Mucosa of descending colon (tissue), 3 donors: ENCODE measurements around the gene AP1G2. TPM values are rescaled to one million over a fixed set of nuclear protein-coding genes. Genes with fewer than 3 reads are reported as not detected.

Experiments used
- ATAC-seq: fragments of 200-7000 bp; cut with Tn5 transposase; one replicate; pipeline ENCODE4 v1.9.1; 2020; ENCODE audit warnings: mild to moderate bottlenecking, moderate library complexity
- DNase-seq, 3 donors: peaks; one replicate each; pipeline ENCODE4 v3.0.0-alpha.2; 2020
- H3K36me3 ChIP-seq: fragments of 200-600 bp; one replicate; pipeline ENCODE4 v1.8.0; 2021; ENCODE audit warnings: low read depth, mild to moderate bottlenecking
- H3K4me1 ChIP-seq: fragments of 200-600 bp; one replicate; pipeline ENCODE4 v1.8.0; 2021; ENCODE audit warnings: low read depth, mild to moderate bottlenecking
- H3K4me3 ChIP-seq: fragments of 200-600 bp; one replicate; pipeline ENCODE4 v1.8.0; 2021; ENCODE audit warnings: mild to moderate bottlenecking
- H3K9me3 ChIP-seq: fragments of 200-600 bp; one replicate; pipeline ENCODE4 v1.8.0; 2021; ENCODE audit warnings: mild to moderate bottlenecking
- CTCF ChIP-seq: fragments of 200-600 bp; IDR thresholded peaks from one replicate; pipeline ENCODE4 v1.8.0; 2022; ENCODE audit warnings: antibody characterized with exemption, mild to moderate bottlenecking
- intact Hi-C, 2 donors: fragments of 100-400 bp; cut with DNase I in 1 of 2; cut with micrococcal nuclease in 1 of 2; formaldehyde crosslinking; loops; one replicate each; pipeline versions ENCODE4 v1.11.0 to v1.11.1; 2022; cut with DNase I, micrococcal nuclease
- total RNA-seq, 3 donors: library from RNA; stranded (reverse); fragmentation: NEBNext Ultra II Directional in 2 of 3; extraction: Animal tissue kit (Norgen Biotek cat#: 25700) in 2 of 3; gene quantifications; one replicate each; pipeline versions ENCODE4 v1.2.1 to v1.2.4, GENCODE V29; 2021 to 2023
- donor health status: DM: no; HTN: no; CAD: no; lungs with moderate emphysema.
- donor health status: DM: no; HTN: no; CAD: no.
- donor health status: DM: no; HTN: yes; CAD: no.

The AP1G2 gene
- total RNA-seq, 3 donors from 2014 or later, result 95.4 to 271 (median 122) TPM

DNA sequence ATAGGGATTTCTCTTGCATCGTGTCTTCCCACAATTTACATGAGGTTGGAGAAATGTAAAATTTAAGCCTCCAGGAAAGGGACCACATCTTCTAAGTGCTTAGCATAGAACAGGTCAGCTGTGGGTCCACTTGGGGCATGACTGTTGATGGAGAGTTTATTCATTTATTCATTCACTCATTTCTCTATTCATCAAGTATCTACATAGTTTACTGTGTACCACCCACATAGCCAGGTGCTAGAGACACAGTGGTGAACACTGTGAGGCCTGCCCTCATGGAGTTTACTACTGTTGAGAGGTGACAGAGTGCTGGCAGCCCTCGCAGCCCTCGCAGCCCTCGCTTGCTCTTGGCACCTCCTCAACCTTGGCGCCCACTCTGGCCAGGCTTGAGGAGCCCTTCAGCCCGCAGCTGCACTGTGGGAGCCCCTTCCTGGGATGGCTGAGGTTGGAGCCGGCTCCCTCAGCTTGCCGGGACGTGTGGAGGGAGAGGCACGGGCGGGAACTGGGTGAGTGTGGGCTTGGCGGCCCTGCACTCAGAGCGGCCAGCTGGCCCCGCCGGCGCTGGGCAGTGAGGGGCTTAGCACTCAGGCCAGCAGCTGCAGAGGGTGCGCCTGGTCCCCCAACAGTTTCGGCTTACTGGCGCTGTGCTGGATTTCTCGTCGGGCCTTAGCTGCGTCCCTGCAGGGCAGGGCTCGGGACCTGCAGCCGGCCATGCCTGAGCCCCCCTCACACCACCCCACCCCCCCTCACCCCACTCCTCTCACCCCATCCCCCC, 12.7 kb upstream of the AP1G2 start:
- no peaks in the 10 kb centered on the region for H3K36me3 ChIP-seq
- H3K4me3 ChIP-seq, result no peak overlapping the region
- intact Hi-C loops, result no loop called here
- TF ChIP-seq CTCF, result no peak
- no peaks in the 10 kb centered on the region for H3K9me3 ChIP-seq
- DNase-seq (no peak), ATAC-seq (no peak)
- peaks cover 16% of the 10 kb centered on the region for H3K4me1 ChIP-seq

- H3K9me3 ChIP-seq, result no peaks in the 10 kb centered on the region
- DNase-seq, result no peak
- no peaks in the 10 kb centered on the region for H3K36me3 ChIP-seq
- intact Hi-C loops, result no loop called here
- peaks cover 16% of the 10 kb centered on the region for H3K4me1 ChIP-seq
- ATAC-seq, result no peak
- H3K4me3 ChIP-seq, result no peak overlapping the region
- no peak for TF ChIP-seq CTCF
Observed at GRCh38 chr14:23579739-23580138, 12.1 kb upstream of the AP1G2 start.

DNA sequence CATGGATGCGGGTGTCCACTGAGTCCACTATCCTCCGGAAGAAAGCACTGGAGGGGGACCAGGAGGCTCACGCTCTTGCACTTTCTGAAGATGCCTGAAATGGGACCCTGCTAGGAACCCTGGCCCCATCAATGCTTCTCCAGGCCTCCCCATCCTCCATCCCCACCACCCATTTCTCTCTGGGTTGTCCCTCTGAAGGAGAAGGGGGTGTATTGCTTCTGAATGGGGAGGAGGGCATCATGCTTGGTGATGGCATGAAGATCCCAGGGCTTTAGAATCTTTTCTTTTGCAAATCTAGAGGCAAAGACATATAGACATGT, 11.7 kb upstream of the AP1G2 start:
- ATAC-seq (no peak), DNase-seq (no peak)
- intact Hi-C loops, result no loop called here
- Histone ChIP-seq H3K4me1 (peaks cover 16% of the 10 kb centered on the region), H3K4me3 (no peak overlapping the region), H3K36me3 (no peaks in the 10 kb centered on the region), H3K9me3 (no peaks in the 10 kb centered on the region)
- no peak for TF ChIP-seq CTCF

GRCh38 chr14:23578560-23579310, 11.1 kb upstream of the AP1G2 start, which contains the start of gene JPH4:
Gene JPH4, minus strand, starts transcription at chr14:23578790. Its CDS starts 1,337 bp downstream, at chr14:23577453.
- intact Hi-C loops, result no loop called here
- Histone ChIP-seq H3K4me3 (no peak within 1 kb of the TSS), H3K36me3 (no peaks in the 10 kb centered on the region), H3K9me3 (no peaks in the 10 kb centered on the region), H3K4me1 (peaks cover 16% of the 10 kb centered on the region)
- no peak for DNase-seq
- TF ChIP-seq CTCF, result no peak
- no peak for ATAC-seq

GRCh38 chr14:23577710-23578392, 10.3 kb upstream of the AP1G2 start:
- Histone ChIP-seq H3K36me3 (no peaks in the 10 kb centered on the region), H3K4me1 (peaks cover 16% of the 10 kb centered on the region), H3K9me3 (no peaks in the 10 kb centered on the region), H3K4me3 (no peak overlapping the region)
- no peak for TF ChIP-seq CTCF
- intact Hi-C loops, result no loop called here
- DNase-seq (no peak), ATAC-seq (no peak)
